ENCODE results near the gene SNRPD2. TPM values are rescaled to one million over a fixed set of nuclear protein-coding genes. Genes with fewer than 3 reads are reported as not detected.

SNRPD2 gene
- total and polyA plus RNA-seq, 2 of the 8 experiments (the other 6 are each of a cell fraction or from before 2014, with no cell fraction given), result 645 to 759 TPM

DNA sequence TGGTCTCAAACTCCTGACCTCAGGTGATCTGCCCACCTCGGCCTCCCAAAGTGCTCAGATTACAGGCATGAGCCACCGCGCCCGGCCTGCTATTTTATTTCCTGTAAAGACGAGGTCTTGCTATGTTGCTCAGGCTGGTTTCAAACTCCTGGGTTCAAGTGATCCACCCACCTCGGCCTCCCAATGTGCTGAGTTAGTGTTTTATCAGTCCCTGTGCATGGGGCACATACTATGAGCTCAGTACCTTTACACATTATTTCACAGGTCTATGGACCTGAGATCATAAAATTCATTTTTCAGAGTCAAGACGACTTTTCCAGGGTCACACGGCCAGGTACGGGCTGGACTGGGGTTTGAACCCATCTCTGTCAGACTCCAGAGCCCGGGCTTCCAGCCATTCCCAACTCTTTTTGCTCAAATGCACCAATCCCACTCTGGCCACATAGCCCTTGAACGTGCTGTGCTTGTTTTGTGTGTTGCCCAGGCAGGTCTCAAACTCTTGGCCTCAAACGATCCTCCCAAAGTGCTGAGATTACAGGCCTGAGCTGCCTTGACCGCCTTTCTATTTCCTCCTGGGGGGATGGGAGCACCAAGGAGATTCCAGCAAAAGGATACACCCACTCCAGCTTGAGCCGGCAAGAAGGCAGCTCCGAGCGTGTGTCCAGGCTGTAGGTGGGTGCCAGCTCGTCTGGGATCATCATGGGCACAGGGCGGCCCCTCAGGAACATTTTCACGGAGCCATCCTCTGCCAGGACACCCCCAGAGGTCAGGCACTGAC, 53.7 kb downstream of the SNRPD2 start:
- Histone ChIP-seq H3K79me1 (ENCODE audit: low read depth, low read length) (no peaks in the 10 kb centered on the region), H3K4me3 (ENCODE audit: extremely low read depth in 1 of 4, insufficient read depth in 2 of 4, low read depth in 3 of 4, low read length in 4 of 4) (peak overlapping the region; percentile 51 to 67 (median 60); a peak in 7 of 8 replicates), H3K4me1 (replicated peaks in 1 of 4; ENCODE audit: control insufficient read depth in 3 of 4, insufficient read depth in 4 of 4, low read length in 3 of 4) (peaks cover 4 to 21% (median 10%) of the 10 kb centered on the region in 4 experiments), H3K36me3 (ENCODE audit: control insufficient read depth in 2 of 4, insufficient read depth in 4 of 4, low read length in 3 of 4) (no peaks in the 10 kb centered on the region), H2BK20ac (ENCODE audit: low read length) (no peak overlapping the region), H2BK120ac (replicated peaks; ENCODE audit: low read depth, low read length) (peak overlapping the region; percentile 90), H4K8ac (ENCODE audit: extremely low read depth, insufficient read depth, low read length) (peak overlapping the region; percentile 82; the same call in 1 of the 2 replicates), H2BK12ac (ENCODE audit: low read depth, low read length) (peak overlapping the region; percentile 78; the same call in 1 of the 2 replicates), H2AFZ (ENCODE audit: low read length) (no peak overlapping the region), H4K91ac (replicated peaks; ENCODE audit: insufficient read length, low read length) (peak overlapping the region; percentile 84), H3K9ac (replicated peaks in 1 of 4; ENCODE audit: extremely low read depth in 1 of 4, low read depth in 3 of 4, low read length in 3 of 4) (no peak overlapping the region), H3K56ac (replicated peaks; ENCODE audit: insufficient read length, low read depth, low read length) (peak overlapping the region; percentile 32), H2AK5ac (ENCODE audit: low read depth, low read length) (no peak overlapping the region; the same call in 1 of the 2 replicates), H3K23ac (ENCODE audit: insufficient read length) (no peak overlapping the region), H3K27me3 (replicated peaks in 1 of 4; ENCODE audit: control insufficient read depth in 3 of 4, extremely low read depth in 1 of 4, insufficient read depth in 3 of 4, low read length in 3 of 4) (no peaks in the 10 kb centered on the region; a peak in 1 of 7 replicates), H3K9me3 (ENCODE audit: insufficient read depth in 2 of 2, low read depth in 1 of 2, low read length in 1 of 2) (no peaks in the 10 kb centered on the region), H3K4ac (replicated peaks; ENCODE audit: insufficient read length, low read depth, low read length) (no peak overlapping the region), H2BK5ac (ENCODE audit: low read depth, low read length) (peak overlapping the region; percentile 91), H4K20me1 (replicated peaks in 1 of 2; ENCODE audit: control insufficient read depth in 1 of 2, insufficient read depth in 2 of 2, low read length in 2 of 2) (no peaks in the 10 kb centered on the region), H3K18ac (ENCODE audit: extremely low read depth, low read length) (peak overlapping the region; percentile 93), H4K5ac (ENCODE audit: insufficient read length, low read depth, low read length) (peak overlapping the region; percentile 47), H3K14ac (ENCODE audit: insufficient read length) (no peak overlapping the region), H3K4me2 (ENCODE audit: insufficient read depth in 1 of 2, low read depth in 2 of 2, low read length in 2 of 2) (peak overlapping the region; percentile 82 to 85), H3K79me2 (ENCODE audit: control insufficient read depth in 1 of 2, insufficient read depth in 2 of 2, low read length in 2 of 2) (no peaks in the 10 kb centered on the region), H3K23me2 (ENCODE audit: low read depth, low read length) (peaks cover 15% of the 10 kb centered on the region), H3K27ac (ENCODE audit: low read depth, low read length) (no peak overlapping the region), H2BK15ac (ENCODE audit: low read length) (peak overlapping the region; percentile 31; the same call in 1 of the 2 replicates)
- 65% methylated on average over 19 of the region's 19 CpGs; no CpG with 5 or more reads in 1 of the 2 experiments for WGBS, 2 experiments (ENCODE audit: extremely low coverage in 1 of 2, insufficient coverage in 1 of 2, insufficient read length in 1 of 2, insufficient replicate concordance in 2 of 2, low coverage in 1 of 2, low lambda C conversion rate in 2 of 2, missing lambda C conversion rate in 1 of 2)
- ChIA-PET POLR2A (ENCODE audit: partially characterized antibody) (interaction anchor here (0.6 to 3.5 kb wide), 6 partner anchors 11 to 867 kb away, joined by 3 to 21 read pairs (median 4); no protein-coding TSS in a partner anchor), CTCF (ENCODE audit: partially characterized antibody) (interaction anchor here (0.6 to 8.4 kb wide), 12 partner anchors 15 to 112 kb away, joined by 3 to 135 read pairs (median 4); partner anchors contain the start of genes GPR4 and QPCTL)
- FAIRE-seq (no peak), DNase-seq (ENCODE audit: low read depth in 1 of 2, low spot score in 2 of 2) (no peak)
- TF ChIP-seq, protein P1, sequence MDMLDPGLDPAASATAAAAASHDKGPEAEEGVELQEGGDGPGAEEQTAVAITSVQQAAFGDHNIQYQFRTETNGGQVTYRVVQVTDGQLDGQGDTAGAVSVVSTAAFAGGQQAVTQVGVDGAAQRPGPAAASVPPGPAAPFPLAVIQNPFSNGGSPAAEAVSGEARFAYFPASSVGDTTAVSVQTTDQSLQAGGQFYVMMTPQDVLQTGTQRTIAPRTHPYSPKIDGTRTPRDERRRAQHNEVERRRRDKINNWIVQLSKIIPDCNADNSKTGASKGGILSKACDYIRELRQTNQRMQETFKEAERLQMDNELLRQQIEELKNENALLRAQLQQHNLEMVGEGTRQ (IDR thresholded peaks at IDR 0.05; ENCODE audit: low read length), result no peak
- no peak for TF ChIP-seq CTBP2 (IDR thresholded peaks at IDR 0.05; ENCODE audit: borderline replicate concordance, insufficient read depth, insufficient read length, low read length)
- TF ChIP-seq NRF1 (IDR thresholded peaks at IDR 0.05; ENCODE audit: low read depth, low read length), result no peak
- TF ChIP-seq ASH2L (IDR thresholded peaks at IDR 0.05; ENCODE audit: low read length), result peak; percentile 19
- TF ChIP-seq SP1 (IDR thresholded peaks at IDR 0.05; ENCODE audit: low read depth, low read length), result peak; percentile 31; the same call in 1 of the 2 replicates
- TF ChIP-seq SIRT6 (IDR thresholded peaks at IDR 0.05; ENCODE audit: low read length), result no peak
- TF ChIP-seq RFX5 (IDR thresholded peaks at IDR 0.05; ENCODE audit: borderline replicate concordance, low read depth, low read length), result no peak
- no peak for TF ChIP-seq EGR1 (IDR thresholded peaks at IDR 0.05; ENCODE audit: borderline replicate concordance, low read depth, low read length)
- TF ChIP-seq KDM4A (IDR thresholded peaks at IDR 0.05; ENCODE audit: low read depth, low read length, severe bottlenecking), result no peak
- TF ChIP-seq CBX5 (IDR thresholded peaks at IDR 0.05; ENCODE audit: low read depth, low read length), result no peak

Data from H1 (cell line).